Smooth muscle cell (in vitro differentiated cells): ENCODE data around the gene ITPR2. TPM values are rescaled to one million over a fixed set of nuclear protein-coding genes. Genes with fewer than 3 reads are reported as not detected.

Experiments
- DNase-seq: peaks from one replicate; lab custom pipeline; 2025; ENCODE audit not compliant: unreplicated experiment; lab: John Stamatoyannopoulos, UW
- H2AFZ ChIP-seq: fragments of 200-600 bp; sonication (generic); 2 replicates; pipeline ENCODE4 v1.6.0; 2016; ENCODE audit warnings: antibody characterized with exemption, low read depth, mild to moderate bottlenecking
- H3F3A ChIP-seq: fragments of 200-600 bp; sonication (generic); 2 replicates; pipeline ENCODE4 v1.6.0; 2017; ENCODE audit warnings: antibody characterized with exemption, low read depth
- H3K27ac ChIP-seq: fragments of 200-600 bp; sonication (generic); 2 replicates; pipeline ENCODE4 v1.5.1; 2016; ENCODE audit warnings: low read depth, mild to moderate bottlenecking
- H3K27me3 ChIP-seq: fragments of 200-600 bp; sonication (generic); 2 replicates; pipeline ENCODE4 v1.6.1; 2016; ENCODE audit warnings: low read depth, mild to moderate bottlenecking
- H3K36me3 ChIP-seq: fragments of 200-600 bp; sonication (generic); 2 replicates; pipeline ENCODE4 v1.5.1; 2016; ENCODE audit warnings: low read depth
- H3K4me1 ChIP-seq: fragments of 200-600 bp; sonication (generic); 2 replicates; pipeline ENCODE4 v1.5.1; 2016; ENCODE audit warnings: low read depth
- H3K4me2 ChIP-seq: fragments of 200-600 bp; sonication (generic); 2 replicates; pipeline ENCODE4 v1.6.0; 2016; ENCODE audit warnings: mild to moderate bottlenecking
- H3K4me3 ChIP-seq: fragments of 200-600 bp; sonication (generic); 2 replicates; pipeline ENCODE4 v1.5.1; 2016; ENCODE audit warnings: mild to moderate bottlenecking
- H3K79me2 ChIP-seq: fragments of 200-600 bp; sonication (generic); 2 replicates; pipeline ENCODE4 v1.6.0; 2016; ENCODE audit warnings: low read depth, mild to moderate bottlenecking
- H3K9ac ChIP-seq: fragments of 200-600 bp; sonication (generic); 2 replicates; pipeline ENCODE4 v1.6.0; 2016; ENCODE audit warnings: low read depth
- H3K9me3 ChIP-seq: fragments of 200-600 bp; sonication (generic); replicated peaks from 2 replicates; pipeline ENCODE4 v1.5.1; 2016; ENCODE audit warnings: low read depth
- H4K20me1 ChIP-seq: fragments of 200-600 bp; sonication (generic); 2 replicates; pipeline ENCODE4 v1.6.0; 2016; ENCODE audit warnings: low read depth
- WGBS: methylation state at CpG from one replicate; pipeline ENCODE4 v1.1.7; 2016; ENCODE audit warnings: low lambda C conversion rate; 5-methylcytosine and 5-hydroxymethylcytosine counted together
- polyA plus RNA-seq: library from polyadenylated mRNA; unstranded; fragments of >200 nt; fragmentation: Nextera tagmentation; extraction: Ambion mirVana; gene quantifications from 2 replicates; pipeline ENCODE4 v1.2.1, GENCODE V29; 2016
- total RNA-seq: library from RNA; depleted of rRNA; stranded (reverse); fragments of >200 nt; gene quantifications from 2 replicates; pipeline ENCODE4 v1.2.3, GENCODE V29; 2014
- TF ChIP-seq, protein P1 (sequence below): fragments of 200-600 bp; sonication (generic); IDR thresholded peaks from 2 replicates; pipeline ENCODE4 v1.5.1; 2017; ENCODE audit warnings: borderline replicate concordance, mild to moderate bottlenecking, antibody characterized with exemption; ENCODE audit not compliant: insufficient read depth, poor library complexity, severe bottlenecking

The ITPR2 gene
- total and polyA plus RNA-seq, 2 experiments from 2014 or later: 6.8 to 17.4 TPM

DNA sequence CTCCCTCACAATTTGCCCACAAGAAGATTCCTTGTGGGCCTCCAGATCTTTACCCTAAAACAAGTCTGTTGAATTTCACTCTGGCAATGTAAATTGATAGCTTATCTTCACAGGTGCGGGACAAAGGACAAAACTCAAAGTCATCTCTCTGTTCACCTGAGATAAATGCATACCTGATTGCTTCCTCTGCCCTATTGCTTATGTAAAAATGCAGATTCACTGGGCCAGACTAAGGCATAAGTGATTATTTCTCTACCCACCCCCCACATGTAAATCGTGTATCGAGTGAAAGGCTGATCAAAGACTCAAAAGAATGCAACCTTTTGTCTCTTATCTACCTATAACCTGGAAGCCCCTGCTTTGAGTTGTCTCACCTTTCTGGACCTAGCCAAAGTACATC is 320.8 kb downstream of the ITPR2 start:
- TF ChIP-seq, protein P1, sequence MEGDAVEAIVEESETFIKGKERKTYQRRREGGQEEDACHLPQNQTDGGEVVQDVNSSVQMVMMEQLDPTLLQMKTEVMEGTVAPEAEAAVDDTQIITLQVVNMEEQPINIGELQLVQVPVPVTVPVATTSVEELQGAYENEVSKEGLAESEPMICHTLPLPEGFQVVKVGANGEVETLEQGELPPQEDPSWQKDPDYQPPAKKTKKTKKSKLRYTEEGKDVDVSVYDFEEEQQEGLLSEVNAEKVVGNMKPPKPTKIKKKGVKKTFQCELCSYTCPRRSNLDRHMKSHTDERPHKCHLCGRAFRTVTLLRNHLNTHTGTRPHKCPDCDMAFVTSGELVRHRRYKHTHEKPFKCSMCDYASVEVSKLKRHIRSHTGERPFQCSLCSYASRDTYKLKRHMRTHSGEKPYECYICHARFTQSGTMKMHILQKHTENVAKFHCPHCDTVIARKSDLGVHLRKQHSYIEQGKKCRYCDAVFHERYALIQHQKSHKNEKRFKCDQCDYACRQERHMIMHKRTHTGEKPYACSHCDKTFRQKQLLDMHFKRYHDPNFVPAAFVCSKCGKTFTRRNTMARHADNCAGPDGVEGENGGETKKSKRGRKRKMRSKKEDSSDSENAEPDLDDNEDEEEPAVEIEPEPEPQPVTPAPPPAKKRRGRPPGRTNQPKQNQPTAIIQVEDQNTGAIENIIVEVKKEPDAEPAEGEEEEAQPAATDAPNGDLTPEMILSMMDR: no peak
- no peak overlapping the region for H3K27ac ChIP-seq

DNA sequence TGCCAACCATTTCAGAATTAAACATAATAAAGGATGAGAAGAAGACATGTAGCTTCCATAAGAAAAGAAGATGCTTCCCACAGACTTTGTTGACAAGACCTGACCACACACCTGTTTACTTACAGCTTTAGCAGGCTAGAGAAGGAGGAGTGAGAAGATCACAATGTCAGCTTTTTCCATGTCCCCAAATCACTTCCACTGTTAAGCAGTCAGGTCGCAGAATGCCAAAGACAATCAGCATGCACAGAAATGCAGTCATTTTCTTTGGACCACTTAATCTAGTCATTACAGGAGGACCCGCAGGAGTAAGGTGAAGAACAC is 322.7 kb downstream of the ITPR2 start:
- no peaks in the 10 kb centered on the region for H3F3A ChIP-seq
- H3K79me2 ChIP-seq: no peaks in the 10 kb centered on the region
- H3K36me3 ChIP-seq: no peaks in the 10 kb centered on the region
- no peaks in the 10 kb centered on the region for H3K27me3 ChIP-seq
- no peaks in the 10 kb centered on the region for H3K4me1 ChIP-seq
- no peak overlapping the region for H3K4me2 ChIP-seq
- H3K9ac ChIP-seq: no peak overlapping the region
- 88% methylated on average over 2 of the region's 2 CpGs for WGBS
- no peak overlapping the region for H3K27ac ChIP-seq
- no peak overlapping the region for H2AFZ ChIP-seq
- no peak for DNase-seq
- H4K20me1 ChIP-seq: no peaks in the 10 kb centered on the region
- no peaks in the 10 kb centered on the region for H3K9me3 ChIP-seq
- H3K4me3 ChIP-seq: no peak overlapping the region
- TF ChIP-seq, protein P1: no peak

More for the DNA sequence above, 320.8 kb downstream of the ITPR2 start:
- no peaks in the 10 kb centered on the region for H3K9me3 ChIP-seq
- H4K20me1 ChIP-seq: no peaks in the 10 kb centered on the region
- no peaks in the 10 kb centered on the region for H3K79me2 ChIP-seq
- H3K4me1 ChIP-seq: no peaks in the 10 kb centered on the region
- DNase-seq: no peak
- no peak overlapping the region for H3K4me3 ChIP-seq
- H3K27me3 ChIP-seq: no peaks in the 10 kb centered on the region
- no peaks in the 10 kb centered on the region for H3K36me3 ChIP-seq
- H3K4me2 ChIP-seq: no peak overlapping the region
- H3K9ac ChIP-seq: no peak overlapping the region
- no peak overlapping the region for H2AFZ ChIP-seq
- no peaks in the 10 kb centered on the region for H3F3A ChIP-seq
- 77% methylated on average over 3 of the region's 3 CpGs for WGBS

DNA sequence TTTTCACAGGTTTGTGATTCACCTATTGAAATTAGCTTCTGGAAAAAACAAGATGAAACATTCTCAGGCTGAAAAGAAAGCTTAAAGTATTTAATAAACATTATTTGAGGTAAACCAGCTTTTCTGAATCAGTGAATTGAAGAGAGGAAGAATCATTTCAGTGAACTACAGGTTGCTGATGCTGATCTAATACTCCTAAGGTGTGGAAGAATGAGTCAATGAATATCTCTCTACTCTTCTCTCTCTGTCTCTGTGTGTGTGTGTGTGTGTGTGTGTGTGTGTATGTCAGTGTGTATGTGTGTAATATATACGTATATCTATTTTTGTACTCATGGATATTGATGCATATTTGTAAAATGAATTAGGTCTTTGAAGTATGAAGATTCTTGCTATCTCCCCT is 325.4 kb downstream of the ITPR2 start:
- Histone ChIP-seq H3K27ac (no peak overlapping the region), H3K4me2 (no peak overlapping the region), H3K4me3 (no peak overlapping the region), H3K36me3 (no peaks in the 10 kb centered on the region), H3F3A (no peaks in the 10 kb centered on the region), H2AFZ (no peak overlapping the region), H3K9me3 (no peaks in the 10 kb centered on the region), H3K9ac (no peak overlapping the region), H3K27me3 (no peaks in the 10 kb centered on the region), H3K4me1 (no peaks in the 10 kb centered on the region), H4K20me1 (no peaks in the 10 kb centered on the region), H3K79me2 (no peaks in the 10 kb centered on the region)
- WGBS: 91% methylated on average over 1 of the region's 1 CpG
- TF ChIP-seq, protein P1: no peak
- DNase-seq: no peak

DNA sequence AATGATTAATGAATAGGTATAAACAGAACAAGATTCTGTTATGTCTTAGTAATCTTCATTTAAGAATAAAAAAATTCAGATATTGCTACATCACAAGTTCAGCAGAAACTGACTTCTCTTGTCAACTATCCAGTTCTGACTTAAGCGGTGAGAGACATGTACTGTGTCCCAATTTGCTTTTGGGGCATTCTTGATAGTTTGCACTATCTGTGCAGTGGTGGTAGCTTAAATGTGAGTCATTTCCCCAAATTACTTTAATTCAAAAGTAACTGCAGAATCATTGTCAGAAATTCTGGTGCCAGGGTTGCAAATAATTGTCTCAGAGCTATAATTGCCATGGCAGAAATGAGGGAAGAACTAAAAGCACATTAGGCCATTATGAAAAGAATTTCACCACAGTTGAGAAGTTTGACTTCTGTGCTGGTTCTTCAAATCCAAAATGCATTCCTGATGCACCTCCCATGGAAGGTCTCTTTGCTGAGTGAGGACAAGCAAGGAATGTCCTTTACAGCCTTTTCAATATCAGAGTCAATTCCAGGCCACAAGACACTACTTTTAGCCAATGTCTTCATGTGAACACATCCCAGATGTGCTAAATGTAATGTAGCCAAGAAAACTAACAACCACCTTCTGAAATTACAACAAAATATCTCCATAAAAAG is 332.9 kb downstream of the ITPR2 start:
- H3K36me3 ChIP-seq: no peaks in the 10 kb centered on the region
- no peaks in the 10 kb centered on the region for H3K4me1 ChIP-seq
- 100% methylated on average over 1 of the region's 1 CpG for WGBS
- H3K27me3 ChIP-seq: no peaks in the 10 kb centered on the region
- no peak overlapping the region for H3K27ac ChIP-seq
- H4K20me1 ChIP-seq: no peaks in the 10 kb centered on the region
- H3K79me2 ChIP-seq: no peaks in the 10 kb centered on the region
- no peak for DNase-seq
- no peaks in the 10 kb centered on the region for H3K9me3 ChIP-seq
- H3F3A ChIP-seq: no peaks in the 10 kb centered on the region
- H2AFZ ChIP-seq: no peak overlapping the region
- no peak overlapping the region for H3K4me3 ChIP-seq
- TF ChIP-seq, protein P1: no peak
- no peak overlapping the region for H3K9ac ChIP-seq
- no peak overlapping the region for H3K4me2 ChIP-seq
